ENCODE measurements around the gene PIWIL1.

DNA sequence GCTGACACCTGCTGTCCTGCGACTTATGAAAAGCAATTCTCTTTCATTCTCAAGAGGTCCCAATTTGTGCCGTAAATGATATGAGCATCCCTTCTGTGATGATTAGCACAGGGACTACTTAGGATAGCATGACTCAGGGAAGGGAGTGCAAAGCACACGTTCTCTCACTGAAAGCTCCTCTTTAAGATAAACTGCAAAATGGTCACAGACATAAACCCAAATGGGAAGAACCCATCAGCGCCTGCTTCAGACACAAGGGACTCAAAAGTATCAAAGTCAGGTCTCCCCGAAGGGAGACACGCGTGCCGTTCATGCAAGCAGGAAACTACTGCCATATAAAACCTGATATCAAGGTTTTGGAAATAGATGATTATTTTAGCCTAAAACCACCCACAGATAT lies 33.9 kb upstream of the PIWIL1 start:
- TF ChIP-seq, protein P1, sequence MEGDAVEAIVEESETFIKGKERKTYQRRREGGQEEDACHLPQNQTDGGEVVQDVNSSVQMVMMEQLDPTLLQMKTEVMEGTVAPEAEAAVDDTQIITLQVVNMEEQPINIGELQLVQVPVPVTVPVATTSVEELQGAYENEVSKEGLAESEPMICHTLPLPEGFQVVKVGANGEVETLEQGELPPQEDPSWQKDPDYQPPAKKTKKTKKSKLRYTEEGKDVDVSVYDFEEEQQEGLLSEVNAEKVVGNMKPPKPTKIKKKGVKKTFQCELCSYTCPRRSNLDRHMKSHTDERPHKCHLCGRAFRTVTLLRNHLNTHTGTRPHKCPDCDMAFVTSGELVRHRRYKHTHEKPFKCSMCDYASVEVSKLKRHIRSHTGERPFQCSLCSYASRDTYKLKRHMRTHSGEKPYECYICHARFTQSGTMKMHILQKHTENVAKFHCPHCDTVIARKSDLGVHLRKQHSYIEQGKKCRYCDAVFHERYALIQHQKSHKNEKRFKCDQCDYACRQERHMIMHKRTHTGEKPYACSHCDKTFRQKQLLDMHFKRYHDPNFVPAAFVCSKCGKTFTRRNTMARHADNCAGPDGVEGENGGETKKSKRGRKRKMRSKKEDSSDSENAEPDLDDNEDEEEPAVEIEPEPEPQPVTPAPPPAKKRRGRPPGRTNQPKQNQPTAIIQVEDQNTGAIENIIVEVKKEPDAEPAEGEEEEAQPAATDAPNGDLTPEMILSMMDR (conservative IDR thresholded peaks at IDR 0.05; ENCODE audit: low read depth in 2 of 2), result no peak
- no peak for TF ChIP-seq POLR2AphosphoS5 (IDR thresholded peaks at IDR 0.05; ENCODE audit: low read depth)
- TF ChIP-seq CREB1 (CRISPR knock-in tag; IDR thresholded peaks at IDR 0.05; ENCODE audit: low read depth), result no peak
- TF ChIP-seq, protein P2, sequence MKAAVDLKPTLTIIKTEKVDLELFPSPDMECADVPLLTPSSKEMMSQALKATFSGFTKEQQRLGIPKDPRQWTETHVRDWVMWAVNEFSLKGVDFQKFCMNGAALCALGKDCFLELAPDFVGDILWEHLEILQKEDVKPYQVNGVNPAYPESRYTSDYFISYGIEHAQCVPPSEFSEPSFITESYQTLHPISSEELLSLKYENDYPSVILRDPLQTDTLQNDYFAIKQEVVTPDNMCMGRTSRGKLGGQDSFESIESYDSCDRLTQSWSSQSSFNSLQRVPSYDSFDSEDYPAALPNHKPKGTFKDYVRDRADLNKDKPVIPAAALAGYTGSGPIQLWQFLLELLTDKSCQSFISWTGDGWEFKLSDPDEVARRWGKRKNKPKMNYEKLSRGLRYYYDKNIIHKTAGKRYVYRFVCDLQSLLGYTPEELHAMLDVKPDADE (IDR thresholded peaks at IDR 0.05), result no peak
- no peak for TF ChIP-seq EZH2 (IDR thresholded peaks at IDR 0.05; ENCODE audit: low read depth, unreplicated experiment)
- TF ChIP-seq, protein P3, sequence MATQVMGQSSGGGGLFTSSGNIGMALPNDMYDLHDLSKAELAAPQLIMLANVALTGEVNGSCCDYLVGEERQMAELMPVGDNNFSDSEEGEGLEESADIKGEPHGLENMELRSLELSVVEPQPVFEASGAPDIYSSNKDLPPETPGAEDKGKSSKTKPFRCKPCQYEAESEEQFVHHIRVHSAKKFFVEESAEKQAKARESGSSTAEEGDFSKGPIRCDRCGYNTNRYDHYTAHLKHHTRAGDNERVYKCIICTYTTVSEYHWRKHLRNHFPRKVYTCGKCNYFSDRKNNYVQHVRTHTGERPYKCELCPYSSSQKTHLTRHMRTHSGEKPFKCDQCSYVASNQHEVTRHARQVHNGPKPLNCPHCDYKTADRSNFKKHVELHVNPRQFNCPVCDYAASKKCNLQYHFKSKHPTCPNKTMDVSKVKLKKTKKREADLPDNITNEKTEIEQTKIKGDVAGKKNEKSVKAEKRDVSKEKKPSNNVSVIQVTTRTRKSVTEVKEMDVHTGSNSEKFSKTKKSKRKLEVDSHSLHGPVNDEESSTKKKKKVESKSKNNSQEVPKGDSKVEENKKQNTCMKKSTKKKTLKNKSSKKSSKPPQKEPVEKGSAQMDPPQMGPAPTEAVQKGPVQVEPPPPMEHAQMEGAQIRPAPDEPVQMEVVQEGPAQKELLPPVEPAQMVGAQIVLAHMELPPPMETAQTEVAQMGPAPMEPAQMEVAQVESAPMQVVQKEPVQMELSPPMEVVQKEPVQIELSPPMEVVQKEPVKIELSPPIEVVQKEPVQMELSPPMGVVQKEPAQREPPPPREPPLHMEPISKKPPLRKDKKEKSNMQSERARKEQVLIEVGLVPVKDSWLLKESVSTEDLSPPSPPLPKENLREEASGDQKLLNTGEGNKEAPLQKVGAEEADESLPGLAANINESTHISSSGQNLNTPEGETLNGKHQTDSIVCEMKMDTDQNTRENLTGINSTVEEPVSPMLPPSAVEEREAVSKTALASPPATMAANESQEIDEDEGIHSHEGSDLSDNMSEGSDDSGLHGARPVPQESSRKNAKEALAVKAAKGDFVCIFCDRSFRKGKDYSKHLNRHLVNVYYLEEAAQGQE (IDR thresholded peaks at IDR 0.05; ENCODE audit: unreplicated experiment), result no peak
- TF ChIP-seq EZH2phosphoT487 (IDR thresholded peaks at IDR 0.05; ENCODE audit: unreplicated experiment), result no peak
- TF ChIP-seq STAT1 (IDR thresholded peaks at IDR 0.05; ENCODE audit: unreplicated experiment), result no peak
- TF ChIP-seq JUNB (IDR thresholded peaks at IDR 0.05; ENCODE audit: unreplicated experiment), result no peak
- no peak for TF ChIP-seq ZNF114 (CRISPR knock-in tag; IDR thresholded peaks at IDR 0.05)
